Measurements from ENCODE around the gene SRM.
"Not testable (repeated sequence)": the region's sequence is repeated elsewhere in the genome, so short reads cannot be mapped to it uniquely, and the experiment has no call there.

SRM gene

GRCh38 chr1:11044086-11044848 is 15.6 kb downstream of the SRM start:
- DNase-seq = no peak

- no peak for DNase-seq
Measured at GRCh38 chr1:11042995-11043874, 16.6 kb downstream of the SRM start.

GRCh38 chr1:11042065-11042464 is 17.8 kb downstream of the SRM start:
- DNase-seq = no peak

DNA sequence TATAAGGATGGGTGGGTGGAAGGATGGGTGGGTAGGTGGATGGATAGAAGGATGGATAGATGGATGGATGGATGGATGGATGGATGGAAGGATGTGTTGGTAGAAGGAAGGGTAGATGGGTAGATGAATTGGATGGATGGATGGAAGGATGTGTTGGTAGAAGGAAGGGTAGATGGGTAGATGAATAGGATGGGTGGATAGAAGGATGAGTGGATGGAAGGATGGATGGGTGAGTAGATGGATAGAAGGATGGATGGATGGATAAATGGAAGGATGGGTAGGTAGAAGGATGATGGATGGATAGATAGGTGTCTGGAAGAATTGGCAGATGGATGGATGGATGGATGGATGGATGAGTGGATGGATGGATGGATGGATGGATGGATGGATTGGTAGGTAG is 18.8 kb downstream of the SRM start:
- no peak for DNase-seq

DNA sequence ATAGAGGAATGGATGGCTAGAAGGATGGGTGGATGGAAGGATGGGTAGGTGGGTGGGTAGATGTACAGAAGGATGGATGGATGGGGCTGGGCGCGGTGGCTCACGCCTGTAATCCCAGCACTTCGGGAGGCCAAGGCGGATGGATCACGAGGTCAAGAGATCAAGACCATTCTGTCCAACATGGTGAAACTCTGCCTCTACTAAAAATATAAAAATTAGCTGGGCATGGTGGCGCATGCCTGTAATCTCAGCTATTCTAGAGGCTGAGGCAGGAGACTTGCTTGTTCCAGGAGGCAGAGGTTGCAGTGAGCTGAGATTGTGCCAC is 19.8 kb downstream of the SRM start:
- DNase-seq = not testable (repeated sequence)

GRCh38 chr1:11039351-11040104 is 20.3 kb downstream of the SRM start:
- DNase-seq = no peak

GRCh38 chr1:11037740-11038182 is 22.1 kb downstream of the SRM start:
- peak; percentile 54 to 83 for DNase-seq

DNA sequence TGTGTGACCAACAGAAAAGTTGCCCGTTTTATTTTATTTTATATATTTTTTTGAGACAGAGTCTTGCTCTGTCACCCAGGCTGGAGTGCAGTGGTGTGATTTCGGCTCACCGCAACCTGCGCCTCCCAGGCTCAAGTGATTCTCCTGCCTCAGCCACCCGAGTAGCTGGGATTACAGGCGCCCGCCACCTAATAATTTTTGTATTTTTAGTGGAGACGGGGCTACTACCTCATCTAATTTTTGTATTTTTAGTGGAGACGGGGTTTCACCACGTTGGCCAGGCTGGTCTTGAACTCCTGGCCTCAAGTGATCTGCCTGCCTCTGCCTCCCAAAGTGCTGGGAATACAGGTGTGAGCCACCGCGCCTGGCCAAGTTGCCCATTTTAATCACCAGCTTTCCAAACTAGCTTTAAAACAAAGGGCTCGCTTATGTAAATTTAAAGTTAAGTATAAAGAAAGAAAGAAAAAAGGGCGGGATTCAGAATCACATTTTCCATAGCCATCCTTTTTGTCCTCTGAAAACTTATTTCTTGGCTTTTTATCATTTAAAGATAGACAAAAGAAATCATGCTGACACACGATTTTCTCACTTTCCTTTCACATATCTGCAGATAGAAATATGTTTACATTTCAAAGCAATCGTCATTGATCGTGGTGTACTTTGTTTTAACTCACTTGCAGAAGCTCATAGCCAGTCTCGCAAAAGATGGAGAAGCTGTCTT is 22.6 kb downstream of the SRM start:
- not testable (repeated sequence) for DNase-seq

GRCh38 chr1:11031624-11032262 is 28.1 kb downstream of the SRM start:
- no peak for DNase-seq

DNA sequence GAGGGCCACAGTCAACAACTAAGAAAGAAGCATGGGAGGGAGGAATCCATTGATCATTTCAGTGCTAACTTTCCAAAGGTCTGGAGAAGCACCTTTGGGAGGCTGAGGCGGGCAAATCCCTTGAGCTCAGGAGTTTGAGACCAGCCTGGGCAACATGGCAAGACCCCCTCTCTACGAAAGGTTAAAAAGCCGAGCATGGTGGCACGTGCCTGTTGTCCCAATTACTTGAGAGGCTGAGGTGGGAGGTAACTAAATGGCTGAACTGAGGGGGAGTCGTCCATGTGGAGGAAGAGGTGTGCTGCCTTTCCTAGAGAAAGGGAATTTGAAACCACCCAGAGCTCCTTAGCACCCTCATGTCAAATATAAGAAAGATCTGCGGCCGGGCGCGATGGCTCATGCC is 29.0 kb downstream of the SRM start:
- DNase-seq = no peak

DNA sequence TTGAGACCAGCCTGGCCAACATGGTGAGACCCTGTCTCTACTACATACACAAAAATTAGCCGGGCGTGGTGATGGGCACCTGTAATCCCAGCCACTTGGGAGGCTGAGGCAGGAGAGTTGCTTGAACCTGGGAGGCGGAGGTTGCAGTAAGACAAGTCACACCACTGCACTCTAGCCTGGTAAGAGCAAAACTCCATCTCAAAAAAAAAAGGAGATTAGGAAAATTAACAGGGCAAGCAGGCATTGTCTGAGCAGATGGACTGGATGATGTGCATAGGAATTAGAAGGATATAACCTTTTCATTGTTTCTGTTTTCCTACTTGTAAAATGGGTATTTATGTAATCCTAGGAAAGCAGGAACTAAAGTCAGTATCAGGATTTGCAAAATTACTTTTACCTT is 31.8 kb downstream of the SRM start:
- no peak for DNase-seq

GRCh38 chr1:11027316-11027715 is 32.5 kb downstream of the SRM start:
- DNase-seq = no peak

DNA sequence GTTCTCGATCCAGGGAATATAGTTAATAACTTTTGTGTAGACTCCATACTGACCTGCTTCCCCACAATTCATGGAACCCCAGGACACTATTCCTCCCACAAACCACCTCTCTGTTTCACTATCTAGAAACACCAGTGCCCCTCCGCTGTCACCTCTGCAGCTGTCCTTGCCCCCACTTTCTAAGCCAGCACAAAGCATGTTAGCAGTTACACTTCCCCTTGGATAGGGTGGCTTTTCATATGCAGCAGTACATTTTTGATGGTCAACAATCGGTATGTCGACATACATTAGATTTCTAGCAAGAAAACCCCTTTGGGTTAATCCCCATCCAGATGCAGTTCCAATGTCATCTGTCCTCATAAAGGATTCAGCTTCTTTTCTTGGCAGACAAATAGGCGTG is 32.9 kb downstream of the SRM start:
- no peak for DNase-seq

- no peak for DNase-seq
Measured at GRCh38 chr1:11026052-11026451, 33.8 kb downstream of the SRM start.

- no peak for DNase-seq
Measured at GRCh38 chr1:11025618-11026017, 34.2 kb downstream of the SRM start.

DNA sequence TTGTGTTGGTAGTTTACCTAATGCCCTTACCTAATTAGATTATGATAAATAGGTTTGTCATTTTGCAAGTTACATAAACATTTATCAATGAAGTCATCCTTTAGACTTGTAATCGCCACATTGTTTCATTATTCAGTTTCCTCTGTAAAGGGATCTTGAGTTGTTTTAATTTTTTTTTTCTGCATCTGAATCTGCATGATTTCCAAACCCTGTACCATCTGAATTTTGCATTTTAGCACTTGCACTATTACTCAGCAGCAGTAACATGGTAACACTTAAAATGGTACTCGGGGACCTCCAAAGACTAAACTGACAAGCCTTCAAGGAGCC is 35.0 kb downstream of the SRM start:
- no peak for DNase-seq

GRCh38 chr1:11024154-11024873 is 35.5 kb downstream of the SRM start:
- DNase-seq = no peak

GRCh38 chr1:11023201-11023600 is 36.6 kb downstream of the SRM start:
- DNase-seq = no peak

DNA sequence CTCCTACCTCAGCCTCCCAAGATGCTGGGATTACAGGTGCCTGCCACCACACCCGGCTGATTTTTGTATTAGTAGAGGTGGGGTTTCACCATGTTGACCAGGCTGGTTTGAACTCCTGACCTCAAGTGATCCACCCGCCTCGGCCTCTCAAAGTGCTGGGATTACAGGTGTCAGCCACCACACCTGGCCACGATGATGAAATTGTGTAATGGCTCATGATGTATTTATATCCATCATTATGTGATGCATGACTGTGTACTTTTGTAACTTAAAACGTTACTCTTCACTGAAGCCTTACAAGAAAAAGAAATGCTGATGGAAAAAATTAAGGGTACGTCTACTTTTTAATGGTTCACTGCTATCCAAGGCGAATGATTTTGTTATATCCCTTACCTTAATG is 39.8 kb downstream of the SRM start:
- DNase-seq = no peak

DNA sequence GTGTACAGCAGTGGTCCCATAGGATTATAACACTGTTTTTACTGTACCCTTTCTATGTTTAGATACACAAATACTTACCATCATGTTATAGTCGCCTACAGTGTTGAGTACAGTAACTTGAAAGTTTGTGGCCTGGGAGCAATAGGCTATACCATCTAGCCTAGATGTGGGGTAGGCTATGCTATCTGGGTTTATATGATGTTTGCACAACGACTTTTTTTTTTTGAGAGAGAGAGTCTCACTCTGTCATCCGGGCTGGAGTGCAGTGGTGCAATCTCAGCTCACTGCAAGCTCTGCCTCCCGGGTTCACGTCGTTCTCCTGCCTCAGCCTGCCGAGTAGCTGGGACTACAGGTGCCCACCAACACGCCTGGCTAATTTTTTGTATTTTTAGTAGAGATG is 40.5 kb downstream of the SRM start:
- not testable (repeated sequence) for DNase-seq

DNA sequence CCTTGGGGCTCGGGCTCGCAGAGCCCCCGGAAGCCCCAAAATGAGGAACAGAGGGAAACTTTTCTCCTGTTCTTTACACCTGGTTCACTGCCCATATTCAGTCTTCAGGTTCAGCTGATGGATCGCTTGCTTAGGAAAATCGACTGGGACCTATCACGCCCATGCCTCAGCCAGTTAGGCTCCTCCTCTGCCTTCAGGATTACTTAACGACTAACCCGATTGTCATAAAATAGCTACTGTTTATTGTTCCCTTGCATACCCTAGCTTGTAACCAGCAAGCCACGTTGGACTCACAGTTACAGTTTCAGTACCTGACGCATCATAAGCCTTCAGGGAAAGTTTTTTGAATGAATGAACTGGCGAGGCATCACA is 46.7 kb downstream of the SRM start:
- DNase-seq = peak in 1 of 2 experiments; percentile 29
